GM12878 (cell line): ENCODE results near the gene ASCC1. TPM values are rescaled to one million over a fixed set of nuclear protein-coding genes. Genes with fewer than 3 reads are reported as not detected.

ENCODE experiments used
- ATAC-seq: fragments of 200-7000 bp; cut with Tn5 transposase; 3 replicates; pipeline ENCODE4 v1.9.1; 2020; ENCODE audit warnings: mild to moderate bottlenecking, moderate library complexity
- BruUV-seq: library from RNA; stranded (reverse); fragments of 400-500 nt; replicated peaks from 2 replicates; lab custom pipeline; 2021; lab: Mats Ljungman, UMichigan
- CTCF ChIA-PET: fragments of 300-600 bp; sonication (Branson Sonifier 250); formaldehyde crosslinking; extraction: SDS; loops from one replicate; lab custom pipeline; 2021; ENCODE audit warnings: inconsistent platforms; lab: Yijun Ruan, JAX
- POLR2A ChIA-PET: fragments of 350-600 bp; formaldehyde crosslinking; extraction: SDS; loops from one replicate; lab custom pipeline; 2021; ENCODE audit warnings: inconsistent platforms; lab: Charles Lee
- RAD21 ChIA-PET: fragments of 300-600 bp; sonication (Branson Sonifier 250); formaldehyde crosslinking; loops from one replicate; lab custom pipeline; 2023; ENCODE audit warnings: antibody characterized with exemption; ENCODE audit not compliant: unreplicated experiment; lab: Charles Lee
- SMC1A ChIA-PET: fragments of 300-600 bp; sonication (Branson Sonifier 250); formaldehyde crosslinking; loops from one replicate; lab custom pipeline; 2023; ENCODE audit not compliant: unreplicated experiment, uncharacterized antibody; lab: Charles Lee
- DNase-seq: peaks from one replicate; pipeline ENCODE4 v3.0.0-alpha.2; 2011; ENCODE audit warnings: low read depth, low spot score
- FAIRE-seq: peaks from 3 replicates; lab custom pipeline; 2011; peaks lifted over from hg19 to GRCh38; lab: Jason Lieb, UNC
- H2AFZ ChIP-seq: 2 replicates; pipeline ENCODE4 v1.6.0; 2011; ENCODE audit warnings: low read depth, low read length, control low read depth; ENCODE audit not compliant: control insufficient read depth
- H3K27ac ChIP-seq: 2 replicates; pipeline ENCODE4 v1.5.1; 2011; ENCODE audit warnings: control low read depth; ENCODE audit not compliant: control insufficient read depth, insufficient read depth
- H3K27me3 ChIP-seq, 2 experiments: replicated peaks in 1 of 2; 2 replicates each; pipeline versions ENCODE4 v1.6.0 to v1.6.1; 2011; ENCODE audit warnings: low read length in 1 of 2; ENCODE audit not compliant: control insufficient read depth in 2 of 2, insufficient read depth in 2 of 2
- H3K36me3 ChIP-seq, 2 experiments: 2 replicates each; pipeline ENCODE4 v1.5.1; 2011; ENCODE audit warnings: low read length in 1 of 2; ENCODE audit not compliant: control insufficient read depth in 2 of 2, insufficient read depth in 2 of 2
- H3K4me1 ChIP-seq: 2 replicates; pipeline ENCODE4 v1.6.1; 2011; ENCODE audit warnings: mild to moderate bottlenecking, low read length, moderate library complexity, mixed read lengths; ENCODE audit not compliant: control insufficient read depth, insufficient read depth
- H3K4me2 ChIP-seq: 2 replicates; pipeline ENCODE4 v1.6.0; 2011; ENCODE audit warnings: control low read depth; ENCODE audit not compliant: control insufficient read depth, insufficient read depth
- H3K4me3 ChIP-seq: fragments of 200-600 bp; sonication (generic); 2 replicates; pipeline ENCODE4 v1.5.1; 2016
- H3K79me2 ChIP-seq: 2 replicates; pipeline ENCODE4 v1.6.0; 2011; ENCODE audit warnings: low read length; ENCODE audit not compliant: control insufficient read depth, insufficient read depth
- H3K9ac ChIP-seq: 2 replicates; pipeline ENCODE4 v1.8.0; 2011; ENCODE audit warnings: low read length, control low read depth, mixed read lengths; ENCODE audit not compliant: control insufficient read depth, insufficient read depth
- H3K9me3 ChIP-seq: replicated peaks from 3 replicates; pipeline ENCODE4 v1.5.1; 2011; ENCODE audit warnings: mild to moderate bottlenecking, low read length; ENCODE audit not compliant: control insufficient read depth, insufficient read depth
- H4K20me1 ChIP-seq: 2 replicates; pipeline ENCODE4 v1.6.0; 2011; ENCODE audit not compliant: control insufficient read depth, insufficient read depth
- CREM ChIP-seq: IDR thresholded peaks from 2 replicates; pipeline ENCODE4 v1.6.1; 2014; ENCODE audit warnings: antibody characterized with exemption, low read depth
- EZH2 ChIP-seq: IDR thresholded peaks from 2 replicates; pipeline ENCODE4 v1.6.1; 2012; ENCODE audit warnings: low read depth, mild to moderate bottlenecking, control low read depth, inconsistent platforms, low read length, borderline replicate concordance; ENCODE audit not compliant: control insufficient read depth
- FOS ChIP-seq: IDR thresholded peaks from 3 replicates; pipeline ENCODE4 v1.6.1; 2011; ENCODE audit warnings: borderline replicate concordance; ENCODE audit not compliant: insufficient read length; ENCODE audit errors: extremely low read depth
- FOXK2 ChIP-seq: fragments of 450-650 bp; IDR thresholded peaks from 2 replicates; pipeline ENCODE4 v1.6.1; 2017; ENCODE audit warnings: mild to moderate bottlenecking, moderate library complexity
- GABPA ChIP-seq: IDR thresholded peaks from 2 replicates; pipeline ENCODE4 v1.6.1; 2014; ENCODE audit warnings: antibody characterized with exemption, low read depth, mild to moderate bottlenecking, inconsistent platforms
- MTA2 ChIP-seq: fragments of 450-650 bp; IDR thresholded peaks from 2 replicates; pipeline ENCODE4 v1.6.1; 2016; ENCODE audit warnings: low read depth, mild to moderate bottlenecking, moderate library complexity
- RELA ChIP-seq: fragments of 450-650 bp; IDR thresholded peaks from 2 replicates; pipeline ENCODE4 v1.8.0; 2014; ENCODE audit warnings: borderline replicate concordance; ENCODE audit not compliant: partially characterized antibody
- SRF ChIP-seq, 2 experiments: IDR thresholded peaks; 2 replicates each; pipeline ENCODE4 v1.6.1; 2011; ENCODE audit warnings: low read depth in 2 of 2, low read length in 2 of 2, mild to moderate bottlenecking in 1 of 2, moderate library complexity in 1 of 2
- STAT3 ChIP-seq: IDR thresholded peaks from 2 replicates; pipeline ENCODE4 v1.6.1; 2011; ENCODE audit warnings: low read depth, low read length, improper control_type of control experiment
- ZNF274 ChIP-seq: IDR thresholded peaks from one replicate; pipeline ENCODE4 v1.8.0; 2011; ENCODE audit not compliant: insufficient read length, insufficient read depth
- WGBS: methylation state at CpG from one replicate; pipeline ENCODE4 v1.1.6; 2016; ENCODE audit warnings: low lambda C conversion rate; ENCODE audit not compliant: insufficient replicate concordance, insufficient coverage; ENCODE audit errors: missing lambda C conversion rate; 5-methylcytosine and 5-hydroxymethylcytosine counted together
- in situ Hi-C: fragments of 300-500 bp; cut with MboI; formaldehyde crosslinking; loops from 9 replicates; pipeline ENCODE4 v1.14.3; 2018; ENCODE audit warnings: mixed read lengths
- intact Hi-C: fragments of 100-400 bp; cut with micrococcal nuclease; formaldehyde crosslinking; loops from one replicate; pipeline ENCODE4 v1.14.2; 2022; ENCODE audit not compliant: unreplicated experiment
- polyA plus RNA-seq, 11 experiments: library from polyadenylated mRNA; depleted of rRNA in 4 of 11; unstranded in 6 of 11; stranded (reverse) in 5 of 11; fragments of >200 nt; fragmentation: Nextera tagmentation in 4 of 11; fragmentation: Illumina TruSeq in 1 of 11; extraction: Ambion mirVana in 4 of 11; extraction: Trizol in 1 of 11; gene quantifications; 1 replicate in 1 of 11; 2 replicates in 10 of 11; pipeline versions ENCODE4 v1.2.1 to v1.2.3, GENCODE V29; 2011 to 2016; ENCODE audit warnings: inconsistent platforms in 2 of 11, missing spikeins in 2 of 11, low read depth in 1 of 11
- total RNA-seq, 4 experiments: library from RNA; depleted of rRNA in 3 of 4; stranded (reverse); fragments of >200 nt in 3 of 4; fragmentation: Illumina TruSeq in 1 of 4; extraction: Trizol in 1 of 4; gene quantifications; 2 replicates each; pipeline versions ENCODE4 v1.2.1 to v1.2.3, GENCODE V29; 2013 to 2021

The ASCC1 gene
- total and polyA plus RNA-seq, 10 of the 15 experiments (the other 5 are each of a cell fraction or from before 2014, with no cell fraction given): 23.3 to 80.6 (median 42.8) TPM

DNA sequence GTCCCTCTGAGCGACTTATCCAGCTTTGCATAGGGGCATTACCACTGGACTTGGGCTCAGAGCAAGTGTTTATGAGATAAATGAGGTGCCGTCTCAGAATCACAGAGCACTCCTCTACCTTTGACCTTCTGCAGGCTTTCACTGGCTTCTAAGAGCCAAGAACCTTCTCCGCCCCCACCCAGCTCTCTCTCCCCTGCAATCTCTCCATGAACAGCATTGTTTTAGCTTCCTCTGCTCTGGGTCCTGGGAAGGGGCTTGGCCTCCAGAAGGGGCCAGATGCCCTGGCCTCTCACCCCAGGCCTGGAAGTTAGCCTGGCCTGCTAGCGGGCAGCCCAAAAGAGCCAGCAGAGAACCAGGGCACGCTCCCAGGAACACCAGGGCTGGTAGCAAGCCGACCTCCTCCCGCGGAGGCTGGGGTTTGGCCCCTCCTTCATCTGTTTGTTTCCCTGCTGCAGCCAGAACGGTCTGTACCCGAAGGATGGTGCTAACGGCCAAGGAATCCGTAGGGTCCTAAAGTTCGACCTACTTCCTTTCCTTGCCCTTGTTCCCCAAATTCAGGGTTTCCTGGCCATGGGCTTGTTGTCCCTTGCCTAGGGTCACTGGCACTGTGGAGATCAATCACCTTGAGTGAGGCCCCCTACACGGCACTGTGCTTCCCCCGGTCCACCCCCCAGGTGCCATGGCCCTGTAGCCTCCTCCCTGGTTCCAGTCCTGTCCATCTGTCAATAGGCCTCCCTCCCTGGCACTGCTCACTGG lies 38.9 kb upstream of the ASCC1 start (continued):
- TF ChIP-seq EZH2 (no peak), GABPA (no peak), SRF (IDR thresholded peaks at IDR 0.05; ENCODE audit: low read depth in 2 of 2, low read length in 2 of 2) (no peak)

DNA sequence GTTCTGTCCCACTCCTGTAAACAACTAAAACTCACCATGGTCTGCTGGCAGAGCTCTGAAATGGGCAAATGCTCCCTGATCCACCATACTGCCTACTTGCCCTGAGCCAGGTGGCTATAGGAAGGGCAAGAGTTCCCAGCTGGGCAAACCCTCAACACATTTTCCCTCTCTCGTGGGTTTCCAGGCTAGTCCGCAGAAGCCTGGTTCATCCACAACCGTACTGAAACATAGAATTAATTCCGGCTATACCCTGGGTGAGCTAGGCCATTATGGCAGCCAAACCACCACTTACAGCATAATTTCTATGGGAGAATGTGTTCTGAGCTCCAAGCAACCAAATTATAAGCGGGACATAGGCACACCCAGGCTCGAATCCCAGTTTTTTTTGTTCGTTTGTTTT lies 37.5 kb upstream of the ASCC1 start:
- BruUV-seq: no TSS peak
- no peak overlapping the region for H3K9ac ChIP-seq
- H2AFZ ChIP-seq: no peak overlapping the region; the same call in 1 of the 2 replicates
- H3K4me2 ChIP-seq: no peak overlapping the region; the same call in 1 of the 2 replicates
- in situ Hi-C loops: no loop called here
- intact Hi-C loops: no loop called here
- no peaks in the 10 kb centered on the region for H3K27me3 ChIP-seq
- POLR2A ChIA-PET: interaction anchor here (0.6 to 11.6 kb wide), 13 partner anchors 8 to 80 kb away, joined by 3 to 84 read pairs (median 6); partner anchors contain the start of gene DDIT4
- SMC1A ChIA-PET: interaction anchor here (0.9 to 21.0 kb wide), 8 partner anchors 9 to 128 kb away, joined by 3 to 275 read pairs (median 6); partner anchors contain the start of genes ANAPC16, ASCC1 and DDIT4
- CTCF ChIA-PET: interaction anchor here (0.9 to 3.5 kb wide), 11 partner anchors 11 to 298 kb away, joined by 3 to 18 read pairs (median 6); no protein-coding TSS in a partner anchor
- TF ChIP-seq FOS: no peak
- TF ChIP-seq FOXK2: no peak
- TF ChIP-seq ZNF274: no peak
- TF ChIP-seq CREM: no peak
- TF ChIP-seq STAT3: no peak
- no peak for TF ChIP-seq RELA
- no peak for TF ChIP-seq MTA2
- ATAC-seq: no peak
- RAD21 ChIA-PET: interaction anchor here (0.5 to 13.0 kb wide), 8 partner anchors 22 to 121 kb away, joined by 3 to 200 read pairs (median 20); partner anchors contain the start of genes ANAPC16, ASCC1 and DDIT4
- WGBS: 98% methylated on average over 7 of the region's 7 CpGs
- FAIRE-seq: no peak
- no peaks in the 10 kb centered on the region for H3K79me2 ChIP-seq
- H3K9me3 ChIP-seq: no peaks in the 10 kb centered on the region
- peaks cover 69% of the 10 kb centered on the region for H3K4me1 ChIP-seq
- DNase-seq: no peak
- 0 out of 2 replicates have a peak overlapping the region, but pooled peaks have one; percentile 61 for H3K27ac ChIP-seq
- H3K36me3 ChIP-seq: no peaks in the 10 kb centered on the region
- no peaks in the 10 kb centered on the region for H4K20me1 ChIP-seq
- H3K4me3 ChIP-seq: no peak overlapping the region
